Neural crest cell (in vitro differentiated cells): Measurements from ENCODE around the gene DIO1. TPM values are rescaled to one million over a fixed set of nuclear protein-coding genes. Genes with fewer than 3 reads are reported as not detected.

Source experiments
- DNase-seq: peaks from one replicate; pipeline ENCODE4 v3.0.0; 2021; ENCODE audit warnings: low read depth, mixed read lengths, low spot score
- H3K27ac Mint-ChIP-seq: one replicate; pipeline ENCODE4 v1.8.0; 2021; ENCODE audit warnings: mild to moderate bottlenecking, mixed read lengths; ENCODE audit not compliant: unreplicated experiment
- H3K27me3 Mint-ChIP-seq: 2 replicates; pipeline ENCODE4 v1.8.0; 2021; ENCODE audit warnings: low read depth, mild to moderate bottlenecking, mixed read lengths
- H3K36me3 Mint-ChIP-seq: 2 replicates; pipeline ENCODE4 v1.8.0; 2021; ENCODE audit warnings: low read depth, mild to moderate bottlenecking, mixed read lengths
- H3K4me1 Mint-ChIP-seq: 2 replicates; pipeline ENCODE4 v1.8.0; 2021; ENCODE audit warnings: mixed read lengths
- H3K4me3 Mint-ChIP-seq: one replicate; pipeline ENCODE4 v1.8.0; 2021; ENCODE audit warnings: mild to moderate bottlenecking, mixed read lengths
- H3K9me3 Mint-ChIP-seq: 2 replicates; pipeline ENCODE4 v1.8.0; 2021; ENCODE audit warnings: mixed read lengths
- total RNA-seq: library from RNA; stranded (reverse); gene quantifications from 2 replicates; pipeline ENCODE4 v1.2.1, GENCODE V29; 2021
- TF ChIP-seq, protein P1 (sequence below): fragments of 200-600 bp; sonication (generic); conservative IDR thresholded peaks from 2 replicates; pipeline ENCODE4 v1.5.0; 2021; ENCODE audit warnings: antibody characterized with exemption, mild to moderate bottlenecking

DIO1 gene
- total RNA-seq, 1 donor from 2014 or later: not detected

DNA sequence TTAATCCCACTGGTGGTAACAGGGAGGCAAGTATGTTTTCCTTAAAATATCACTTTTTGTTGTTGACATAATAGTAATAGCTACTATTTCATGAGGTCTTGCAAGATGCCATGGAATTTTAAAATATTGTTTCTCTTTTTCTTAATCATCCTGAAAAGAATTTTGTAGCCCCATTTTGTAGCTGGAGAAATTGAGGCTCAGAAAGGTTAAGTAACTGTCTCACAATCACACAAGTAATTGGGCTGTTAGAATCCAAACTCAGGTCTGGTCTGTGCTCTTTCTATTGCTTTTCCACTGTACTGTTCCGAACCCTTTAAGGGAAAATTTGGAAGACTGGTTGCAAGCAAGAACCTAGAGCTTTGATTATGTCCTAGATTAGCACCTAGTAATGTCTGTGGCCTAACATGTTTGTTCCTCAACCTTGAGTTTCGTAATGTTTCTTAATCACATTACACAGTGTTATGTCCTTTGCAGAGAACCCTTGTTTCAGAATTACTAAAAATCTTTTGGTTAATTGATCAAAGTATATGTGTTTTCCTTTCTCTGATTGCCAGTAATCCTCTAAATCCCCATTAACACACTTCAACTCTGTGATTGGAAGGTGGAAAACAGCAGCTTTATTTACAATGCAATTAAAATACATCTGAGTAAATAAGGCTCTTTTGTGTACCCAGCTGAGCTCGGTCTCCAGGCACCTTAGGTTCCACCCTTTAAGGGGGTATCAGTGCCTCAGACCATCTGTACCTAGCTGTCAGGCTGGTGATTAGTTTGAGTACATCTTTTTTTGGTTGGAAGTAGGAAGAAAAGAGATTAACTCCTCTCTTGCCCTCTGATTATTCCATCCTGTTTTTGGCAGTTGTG, 62.6 kb downstream of the DIO1 start:
- Mint-ChIP-seq H3K9me3 (no peaks in the 10 kb centered on the region), H3K4me1 (no peaks in the 10 kb centered on the region), H3K36me3 (peaks cover 3% of the 10 kb centered on the region), H3K27me3 (no peaks in the 10 kb centered on the region), H3K27ac (no peak overlapping the region), H3K4me3 (no peak overlapping the region)
- TF ChIP-seq, protein P1, sequence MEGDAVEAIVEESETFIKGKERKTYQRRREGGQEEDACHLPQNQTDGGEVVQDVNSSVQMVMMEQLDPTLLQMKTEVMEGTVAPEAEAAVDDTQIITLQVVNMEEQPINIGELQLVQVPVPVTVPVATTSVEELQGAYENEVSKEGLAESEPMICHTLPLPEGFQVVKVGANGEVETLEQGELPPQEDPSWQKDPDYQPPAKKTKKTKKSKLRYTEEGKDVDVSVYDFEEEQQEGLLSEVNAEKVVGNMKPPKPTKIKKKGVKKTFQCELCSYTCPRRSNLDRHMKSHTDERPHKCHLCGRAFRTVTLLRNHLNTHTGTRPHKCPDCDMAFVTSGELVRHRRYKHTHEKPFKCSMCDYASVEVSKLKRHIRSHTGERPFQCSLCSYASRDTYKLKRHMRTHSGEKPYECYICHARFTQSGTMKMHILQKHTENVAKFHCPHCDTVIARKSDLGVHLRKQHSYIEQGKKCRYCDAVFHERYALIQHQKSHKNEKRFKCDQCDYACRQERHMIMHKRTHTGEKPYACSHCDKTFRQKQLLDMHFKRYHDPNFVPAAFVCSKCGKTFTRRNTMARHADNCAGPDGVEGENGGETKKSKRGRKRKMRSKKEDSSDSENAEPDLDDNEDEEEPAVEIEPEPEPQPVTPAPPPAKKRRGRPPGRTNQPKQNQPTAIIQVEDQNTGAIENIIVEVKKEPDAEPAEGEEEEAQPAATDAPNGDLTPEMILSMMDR: no peak
- no peak for DNase-seq

DNA sequence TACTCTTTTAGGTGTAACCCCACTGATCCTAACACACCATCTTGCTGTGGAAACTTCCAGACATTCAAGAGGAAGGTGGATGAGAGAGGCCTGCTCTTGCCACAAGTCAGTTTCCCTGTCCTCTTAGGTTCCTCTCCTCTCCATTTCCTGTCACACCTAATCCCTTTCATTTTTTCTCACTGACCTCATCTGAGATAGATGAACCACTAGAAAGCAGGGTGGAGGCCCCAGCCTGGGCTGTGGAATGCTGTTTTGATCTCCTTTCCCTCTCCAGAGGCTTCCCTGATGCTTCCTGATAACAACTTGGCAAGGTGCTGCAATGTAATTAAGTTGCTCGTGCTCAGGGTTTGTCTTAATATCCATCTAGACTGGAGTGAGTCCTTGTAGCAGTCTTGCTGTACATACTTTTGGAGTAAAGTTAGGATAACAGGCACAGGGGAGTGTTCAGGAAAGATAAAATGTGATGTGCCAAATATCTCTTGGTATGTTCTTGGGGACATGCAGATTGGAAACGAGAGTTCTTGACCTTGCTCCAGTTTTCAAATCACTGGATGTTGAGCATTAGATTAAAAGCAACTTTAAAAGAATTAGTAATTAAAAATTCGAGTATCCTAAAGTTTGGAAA, 63.3 kb downstream of the DIO1 start:
- Mint-ChIP-seq H3K27ac (peak overlapping the region; percentile 21), H3K36me3 (peaks cover 8% of the 10 kb centered on the region), H3K4me3 (no peak overlapping the region)

DNA sequence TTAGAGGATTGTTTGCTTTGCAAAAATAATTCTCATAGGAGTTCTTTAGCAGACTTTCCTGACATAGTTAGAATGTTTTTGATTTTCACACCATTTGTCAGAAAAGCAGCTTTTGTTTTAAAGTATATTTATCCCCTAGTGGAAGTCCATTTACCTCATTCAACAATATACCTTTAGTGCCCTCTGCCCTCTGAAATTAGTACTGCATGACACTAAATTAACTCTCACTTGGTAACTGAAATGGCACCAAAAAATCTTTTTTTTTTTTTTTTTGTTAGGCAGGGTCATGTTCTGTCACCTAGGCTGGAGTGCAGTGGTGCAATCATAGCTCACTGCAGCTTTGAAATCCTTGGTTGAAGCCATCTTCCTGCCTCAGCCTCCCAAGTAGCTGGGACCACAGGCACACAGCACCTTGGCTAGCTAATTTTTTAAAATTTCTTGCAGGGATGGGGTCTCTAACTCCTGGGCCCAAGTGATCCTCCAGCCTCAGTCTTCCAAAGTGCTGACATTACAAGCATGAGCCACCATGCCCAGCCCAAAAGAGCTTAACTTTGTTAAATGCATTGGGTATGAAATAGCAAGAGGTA, 65.8 kb downstream of the DIO1 start:
- no peak overlapping the region for H3K27ac Mint-ChIP-seq
- no peaks in the 10 kb centered on the region for H3K4me1 Mint-ChIP-seq
- DNase-seq: no peak
- H3K4me3 Mint-ChIP-seq: no peak overlapping the region
- H3K9me3 Mint-ChIP-seq: no peaks in the 10 kb centered on the region
- TF ChIP-seq, protein P1: peak; percentile 64
- no peaks in the 10 kb centered on the region for H3K27me3 Mint-ChIP-seq
- H3K36me3 Mint-ChIP-seq: peaks cover 13% of the 10 kb centered on the region

More for the DNA sequence above, 63.3 kb downstream of the DIO1 start:
- no peak for DNase-seq
- Mint-ChIP-seq H3K9me3 (no peaks in the 10 kb centered on the region), H3K4me1 (no peaks in the 10 kb centered on the region), H3K27me3 (no peaks in the 10 kb centered on the region)
- TF ChIP-seq, protein P1: no peak

Other genes with a start within 250 kb of the DIO1 start
- gene GLIS1, start 155.0 kb upstream of the DIO1 start, total RNA-seq: not detected in 2 replicates
- 45.6 and 47.3 TPM in 2 replicates for gene NDC1, start 55.9 kb upstream of the DIO1 start, total RNA-seq
- gene YIPF1, start 4.4 kb upstream of the DIO1 start, total RNA-seq: 22.2 and 25.7 TPM in 2 replicates
- 41.0 and 41.1 TPM in 2 replicates for gene IFT25, start 51.5 kb downstream of the DIO1 start, total RNA-seq
- 45.4 and 45.8 TPM in 2 replicates for gene LRRC42, start 52.2 kb downstream of the DIO1 start, total RNA-seq
- not detected in 2 replicates for gene LDLRAD1, start 124.0 kb downstream of the DIO1 start, total RNA-seq
- gene TMEM59, start 159.0 kb downstream of the DIO1 start, total RNA-seq: 103 and 105 TPM in 2 replicates
- 8.5 and 8.7 TPM in 2 replicates for gene TCEANC2, start 159.4 kb downstream of the DIO1 start, total RNA-seq